ENCODE results near the gene NIM1K.
A peak's percentile ranks its signal among the peaks of the same experiment; 100 is the strongest.
"Not testable (repeated sequence)": the region's sequence is repeated elsewhere in the genome, so short reads cannot be mapped to it uniquely, and the experiment has no call there.

NIM1K gene

DNA sequence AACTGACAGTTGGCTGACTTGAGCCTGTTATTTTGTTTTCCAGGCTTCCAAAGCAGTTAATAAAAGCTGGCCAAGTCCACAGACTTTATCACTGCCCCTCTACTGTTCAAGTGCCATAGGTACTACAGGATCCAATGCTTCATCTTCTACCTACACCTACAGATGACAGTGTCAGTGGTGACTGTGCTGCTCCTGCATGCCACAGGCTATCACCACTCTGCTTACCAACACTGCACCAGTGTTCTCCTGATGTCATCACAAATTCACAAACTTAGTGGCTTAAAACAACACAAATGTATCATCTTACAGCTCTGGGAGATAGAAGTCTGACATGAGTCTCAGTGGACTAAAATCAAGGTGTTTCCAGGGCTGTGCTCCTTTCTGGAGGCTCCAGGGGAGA lies 94.6 kb downstream of the NIM1K start:
- no peak for DNase-seq

DNA sequence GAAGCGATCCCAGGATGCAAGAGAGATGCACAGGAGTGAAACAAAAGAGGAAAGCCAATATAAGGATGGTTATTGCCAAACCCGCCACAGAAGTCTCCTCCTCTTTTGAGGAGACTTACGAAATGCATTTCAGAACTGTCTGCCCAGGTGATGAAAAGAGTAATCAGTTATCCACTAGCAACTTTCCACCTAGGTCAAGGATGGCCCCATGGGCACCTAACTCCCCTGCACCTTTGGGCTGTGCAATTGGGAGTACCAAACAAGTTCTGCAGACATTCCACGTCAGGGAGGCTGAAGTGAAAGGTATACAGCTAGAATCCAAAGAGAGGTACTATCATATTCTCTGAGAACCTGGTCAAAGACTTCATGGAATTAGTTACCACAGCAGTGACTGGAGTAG lies 95.5 kb downstream of the NIM1K start:
- DNase-seq = no peak

DNA sequence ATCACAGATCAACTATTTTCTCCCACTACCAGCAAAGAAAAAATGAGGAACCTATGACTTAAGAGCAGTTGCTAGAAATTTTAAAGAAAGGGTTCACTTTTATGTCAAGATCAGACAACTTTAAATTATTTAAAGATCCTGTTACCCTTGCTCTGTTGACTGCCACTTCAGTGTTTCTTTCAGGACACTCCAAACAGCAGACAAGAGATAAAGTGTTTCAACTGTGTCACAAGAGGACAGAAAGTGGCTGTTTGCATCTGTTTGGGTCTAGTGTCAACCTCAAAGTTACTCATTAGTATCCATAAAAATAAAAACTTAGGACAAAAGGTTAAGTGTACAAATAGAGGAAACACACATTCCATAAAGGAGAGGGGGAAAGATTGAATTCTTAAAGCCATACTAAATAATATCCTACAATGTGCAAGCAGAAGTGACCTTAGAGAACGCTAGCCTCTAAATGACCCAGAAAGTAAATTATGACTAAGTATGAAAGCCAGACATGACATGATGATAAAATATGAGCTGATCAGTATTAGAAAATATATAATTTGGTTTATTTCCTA lies 96.3 kb downstream of the NIM1K start:
- no peak for DNase-seq

DNA sequence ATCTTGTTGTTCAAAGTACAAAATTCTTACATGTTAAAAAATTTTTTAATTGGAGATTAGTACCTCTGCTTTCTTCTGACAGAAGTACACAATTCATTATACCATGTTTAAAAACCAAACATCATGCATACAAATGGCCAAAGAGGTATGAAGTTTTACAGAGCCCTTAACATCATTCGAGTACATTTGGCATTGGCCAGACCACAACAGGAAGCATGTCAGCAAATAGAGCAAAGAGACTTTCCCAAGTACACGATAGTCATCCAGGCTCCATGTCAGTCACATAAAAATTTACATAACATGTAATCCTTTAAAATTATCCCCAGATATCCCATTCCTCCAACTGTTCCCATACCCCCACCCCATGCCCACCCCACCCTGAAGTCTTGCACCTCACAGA lies 98.7 kb downstream of the NIM1K start:
- no peak for DNase-seq

DNA sequence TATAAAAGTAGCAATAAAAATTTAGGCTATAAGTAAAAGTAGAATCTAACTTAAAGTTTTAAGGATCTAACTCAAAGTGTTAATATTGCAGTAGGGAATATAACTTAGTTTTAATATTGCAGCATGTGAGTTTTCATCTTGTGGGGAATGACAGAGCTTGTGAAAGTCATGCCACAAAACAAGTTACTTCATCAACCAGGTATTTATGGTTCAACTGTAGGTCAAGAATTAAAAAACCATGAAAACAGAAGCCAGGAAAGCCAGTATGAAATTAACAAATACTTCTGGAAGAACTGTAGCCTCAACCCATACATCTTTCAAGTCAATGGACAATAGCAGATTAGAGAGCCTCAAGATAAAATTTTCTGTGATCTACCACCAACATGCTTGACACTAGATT lies 102.2 kb downstream of the NIM1K start:
- DNase-seq = no peak

DNA sequence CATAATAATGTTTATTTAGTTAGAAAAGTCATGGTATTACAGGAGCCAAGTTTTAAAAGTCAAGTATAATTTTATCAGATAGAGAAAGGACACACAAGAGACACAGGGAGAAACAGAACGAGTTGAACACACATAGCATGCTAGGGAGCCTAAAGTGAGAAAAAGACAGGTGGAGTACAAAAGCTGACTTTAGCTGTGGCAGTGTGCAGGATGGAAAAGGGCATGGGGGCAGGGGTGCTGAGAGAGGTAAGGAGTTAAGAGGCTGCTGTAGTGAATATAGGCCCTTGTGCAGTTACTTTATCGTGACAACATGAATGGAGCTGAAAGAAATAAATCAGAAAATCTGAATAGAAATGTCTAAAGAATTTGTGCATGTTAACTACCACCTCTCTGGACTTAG lies 103.2 kb downstream of the NIM1K start:
- DNase-seq = no peak

DNA sequence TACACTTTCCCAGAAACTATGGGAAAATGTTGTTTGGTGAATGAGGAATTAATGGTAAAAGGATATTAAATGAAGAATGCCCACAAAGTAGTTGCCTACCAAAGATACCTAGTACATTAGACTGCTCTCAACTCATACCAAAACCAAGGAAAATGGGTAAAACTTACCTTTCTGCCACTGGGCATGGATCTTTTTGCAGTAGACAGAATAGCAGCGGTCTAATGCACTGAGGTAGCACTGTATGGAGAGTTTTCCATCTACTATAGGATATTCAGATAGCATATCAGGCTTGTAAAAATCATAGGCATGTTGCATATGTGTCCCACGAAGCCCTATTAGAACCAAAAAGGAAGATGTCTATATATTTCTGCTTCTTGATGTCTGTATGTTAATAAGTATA lies 104.8 kb downstream of the NIM1K start:
- DNase-seq = no peak

DNA sequence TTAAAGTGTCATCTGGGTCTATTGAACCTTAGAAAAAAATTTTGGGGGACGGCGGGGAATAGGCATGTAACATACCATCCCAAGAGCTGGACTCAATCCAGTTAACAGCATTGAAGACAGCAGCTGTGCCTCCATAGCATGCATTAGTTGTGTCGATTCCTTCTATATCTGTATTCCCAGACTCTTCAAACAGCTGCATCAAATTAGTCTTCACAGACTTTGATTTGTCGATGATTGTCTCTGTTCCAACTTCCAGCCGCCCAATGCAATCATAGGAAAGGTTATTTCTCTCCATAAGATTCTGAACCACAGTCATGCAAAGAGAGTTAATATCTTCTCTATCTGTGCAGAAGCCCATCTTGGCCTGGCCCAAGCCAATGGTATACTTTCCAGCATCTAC lies 106.4 kb downstream of the NIM1K start:
- DNase-seq = no peak

DNA sequence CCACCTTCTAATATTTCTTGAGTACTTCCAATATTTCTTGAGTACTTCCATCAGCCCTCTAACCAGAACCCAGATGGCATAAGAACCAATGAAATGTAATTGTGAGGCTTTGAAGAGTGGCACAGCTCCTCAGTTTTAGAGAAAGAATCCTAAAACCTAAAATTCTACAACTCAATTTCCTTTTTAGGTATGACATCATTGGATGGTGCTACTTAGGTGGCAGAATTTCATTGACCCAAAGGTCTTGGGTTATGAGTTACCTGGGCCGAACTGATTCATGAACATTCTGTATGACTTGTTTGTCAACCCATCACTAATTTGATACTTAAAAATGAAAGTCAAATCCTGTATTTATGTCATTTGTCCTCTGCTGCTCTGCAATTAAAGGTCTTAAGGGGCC lies 108.1 kb downstream of the NIM1K start:
- DNase-seq = no peak

DNA sequence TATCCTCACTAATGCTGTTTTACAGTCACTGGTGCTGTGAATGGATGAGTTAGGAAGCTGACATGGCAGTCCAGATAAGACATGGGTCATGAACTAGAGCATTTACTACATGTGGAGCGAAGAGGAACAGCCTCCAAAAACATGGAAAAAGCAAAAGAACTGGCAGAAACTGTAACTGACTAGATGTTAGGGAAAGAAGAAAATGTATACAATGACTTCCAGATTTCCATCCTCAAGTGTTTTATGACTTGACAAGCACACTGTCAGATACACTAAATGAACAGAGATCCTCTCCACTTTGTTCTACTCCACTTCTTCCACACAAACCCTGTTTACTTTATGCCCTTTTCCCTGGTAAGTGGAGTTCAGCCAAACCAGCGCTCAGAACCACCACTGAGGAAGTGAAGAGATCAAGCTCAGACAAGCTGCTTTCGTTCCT lies 109.6 kb downstream of the NIM1K start:
- DNase-seq = no peak

DNA sequence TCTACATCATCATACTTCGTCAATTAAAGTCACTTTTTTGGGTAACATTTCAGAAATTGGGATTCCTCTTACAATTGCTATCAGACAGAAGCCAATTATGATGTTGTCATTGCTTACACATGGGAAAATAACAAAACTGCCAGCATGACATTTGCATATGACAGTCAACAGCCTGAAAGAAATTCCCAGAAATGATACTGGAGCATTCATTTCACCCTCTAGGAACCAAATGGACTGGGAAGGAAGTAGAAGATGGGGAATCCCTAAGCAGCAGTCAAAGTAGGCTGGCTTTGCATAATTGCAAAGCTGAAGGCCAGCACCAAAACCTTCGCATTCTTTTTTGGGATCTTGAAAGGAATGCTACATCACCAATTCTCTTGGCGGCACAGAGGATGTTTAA lies 110.5 kb downstream of the NIM1K start:
- no peak for DNase-seq

DNA sequence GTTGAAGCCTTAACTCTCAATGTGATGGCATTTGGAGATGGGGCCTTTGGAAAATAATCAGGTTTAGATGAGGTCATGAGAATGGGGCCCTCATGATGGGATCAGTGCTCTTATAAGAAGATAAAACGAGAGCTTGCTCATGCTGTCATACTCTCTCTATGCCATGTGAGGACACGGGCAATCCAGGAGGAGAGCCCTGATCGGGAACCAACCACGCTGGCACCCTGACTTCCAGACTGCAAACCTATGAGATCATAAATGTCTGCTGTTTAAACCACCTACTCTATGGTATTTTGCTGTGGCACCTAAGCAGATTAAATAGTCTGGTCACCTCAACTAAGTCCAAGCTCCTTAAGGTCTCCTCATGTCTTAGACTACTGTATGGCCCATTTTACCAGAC lies 111.2 kb downstream of the NIM1K start:
- no peak for DNase-seq

DNA sequence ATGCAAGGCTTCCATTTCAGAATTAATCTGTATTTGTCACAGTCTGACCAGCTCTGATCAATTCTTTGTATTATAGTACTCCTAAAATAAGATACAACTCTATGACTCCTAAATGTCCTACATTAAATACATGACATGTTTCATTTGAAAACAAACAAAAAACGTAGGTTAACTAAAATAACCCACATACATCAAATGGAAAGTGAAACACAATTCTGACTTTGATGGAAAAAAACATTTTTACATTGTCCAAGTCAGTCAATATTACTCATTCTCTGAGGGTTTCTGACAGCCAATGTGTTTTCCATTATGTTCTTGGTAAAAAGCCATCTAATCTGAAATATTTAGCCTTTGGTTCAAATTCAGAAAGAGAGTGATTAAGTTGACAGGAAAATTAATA lies 112.5 kb downstream of the NIM1K start:
- DNase-seq = no peak

DNA sequence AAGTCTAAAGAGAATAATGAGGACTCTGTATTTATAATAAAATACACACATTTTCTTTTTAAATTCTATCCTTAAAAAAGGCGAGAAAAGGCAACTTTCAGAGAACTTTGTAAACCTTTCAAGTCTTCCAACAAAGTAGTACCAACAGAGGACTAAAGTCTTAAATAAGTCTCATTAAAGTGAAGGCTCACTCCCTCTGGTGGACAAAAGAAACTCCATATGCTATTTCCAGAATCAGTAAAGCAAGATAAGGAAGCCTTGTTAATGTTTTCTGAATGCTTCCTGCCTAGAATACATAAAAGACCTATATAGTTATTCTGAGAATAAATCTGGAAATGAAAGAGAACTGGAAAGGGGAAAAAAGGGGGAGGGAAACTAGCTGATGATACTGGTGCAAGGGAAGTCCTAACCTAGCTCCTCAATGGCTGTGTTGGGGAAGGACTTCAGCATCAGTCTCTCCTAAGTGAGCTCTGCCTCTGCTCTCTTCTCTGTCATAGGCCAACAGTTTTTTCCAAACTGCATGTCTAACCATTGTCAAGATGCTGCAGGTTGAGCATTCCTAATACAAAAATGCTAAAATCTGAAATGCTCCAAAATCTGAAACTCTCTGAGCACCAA lies 114.0 kb downstream of the NIM1K start:
- DNase-seq = no peak

DNA sequence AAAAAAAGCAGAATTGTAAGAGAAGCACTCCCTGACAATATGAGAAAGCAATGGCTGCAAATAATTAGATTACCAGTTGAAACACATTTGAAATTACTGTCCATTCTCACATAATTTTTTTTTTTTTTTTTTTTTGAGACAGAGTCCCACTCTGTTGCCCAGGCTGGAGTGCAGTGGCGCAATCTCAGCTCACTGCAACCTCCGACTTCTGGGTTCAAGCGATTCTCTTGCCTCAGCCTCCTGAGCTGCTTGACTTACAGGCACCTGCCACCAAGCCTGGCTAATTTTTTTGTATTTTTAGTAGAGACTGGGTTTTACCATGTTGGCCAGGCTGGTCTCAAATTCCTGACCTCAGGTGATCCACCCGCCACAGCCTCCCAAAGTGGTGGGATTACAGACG lies 114.9 kb downstream of the NIM1K start:
- not testable (repeated sequence) for DNase-seq

DNA sequence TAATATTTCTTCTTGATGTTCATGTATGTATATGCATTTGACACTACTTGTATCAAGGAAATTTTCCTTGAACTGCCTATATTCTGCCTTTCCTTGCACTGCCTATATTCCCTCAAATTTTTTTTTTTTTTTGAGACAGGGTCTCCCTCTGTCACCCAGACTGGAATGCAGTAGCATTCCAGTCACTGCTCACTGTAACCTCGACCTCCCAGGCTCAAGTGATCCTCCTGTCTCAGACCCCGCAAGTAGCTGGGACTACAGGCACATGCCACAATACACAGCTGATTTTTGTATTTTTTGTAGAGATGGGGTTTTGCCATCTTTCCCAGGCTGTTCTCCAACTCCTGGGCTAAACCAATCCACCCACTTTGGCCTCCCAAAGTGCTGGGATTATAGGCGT lies 117.1 kb downstream of the NIM1K start:
- no peak for DNase-seq

DNA sequence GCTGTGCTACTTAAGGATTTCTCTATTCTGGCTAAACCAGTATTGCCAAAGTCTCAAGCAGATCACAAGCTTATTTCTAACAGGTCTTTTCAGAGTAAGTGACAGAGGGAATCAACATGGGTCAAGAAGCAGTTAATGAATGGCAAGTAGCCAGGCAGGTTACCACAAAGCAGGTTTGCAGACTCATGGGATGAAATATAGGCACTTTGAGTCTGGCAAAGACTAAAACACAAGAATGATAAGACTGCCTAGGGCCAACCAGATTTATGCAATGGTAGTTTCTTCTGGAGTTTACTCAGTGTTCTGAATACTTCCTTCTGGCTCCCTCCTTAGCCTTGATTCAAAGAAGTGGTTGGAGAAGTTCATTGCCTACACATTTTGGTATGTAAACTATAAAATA lies 117.6 kb downstream of the NIM1K start:
- no peak for DNase-seq

DNA sequence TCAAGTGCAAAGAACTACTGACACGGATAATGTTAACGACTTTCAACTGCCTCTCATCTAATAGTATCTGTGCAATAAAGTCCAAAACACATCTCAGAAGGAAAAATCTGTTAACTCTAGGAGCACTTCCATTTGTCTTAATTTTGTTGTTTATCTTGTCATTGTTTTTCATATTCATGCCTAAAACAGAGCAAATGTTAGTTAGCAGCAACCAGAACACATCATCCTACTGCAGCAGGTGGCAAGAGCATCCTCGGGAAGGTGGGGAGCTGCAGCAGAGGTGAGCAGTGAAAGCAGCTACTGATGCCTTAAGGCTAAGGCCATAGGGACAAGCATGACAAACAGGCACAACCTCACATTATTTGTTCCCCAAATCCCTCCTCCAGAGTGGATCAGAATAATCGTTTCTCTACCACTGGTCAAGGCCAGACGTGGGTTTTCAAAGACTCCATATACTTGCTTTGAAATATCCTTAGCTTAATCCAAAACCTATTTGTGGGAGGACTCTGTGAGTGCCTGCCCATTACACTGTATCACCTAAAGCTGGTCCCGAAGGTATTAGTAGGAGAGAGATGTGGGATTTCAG lies 120.1 kb downstream of the NIM1K start:
- no peak for DNase-seq

DNA sequence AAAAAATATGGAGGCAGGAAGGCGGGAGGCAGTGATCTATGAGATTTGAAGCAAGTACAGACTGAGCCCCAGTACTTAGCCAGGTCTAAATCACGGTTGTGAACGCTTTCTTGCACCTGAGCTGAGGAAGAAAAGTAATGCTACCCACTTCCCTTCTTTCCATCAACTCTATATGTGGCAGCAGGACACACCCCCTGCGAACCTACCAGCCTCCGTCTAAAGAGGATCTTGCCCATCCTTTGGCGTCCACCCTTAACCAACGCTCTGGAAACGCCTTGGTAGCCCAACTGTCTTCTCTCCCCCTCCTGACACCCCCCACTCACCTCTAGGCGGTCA lies 120.6 kb downstream of the NIM1K start:
- DNase-seq = no peak

DNA sequence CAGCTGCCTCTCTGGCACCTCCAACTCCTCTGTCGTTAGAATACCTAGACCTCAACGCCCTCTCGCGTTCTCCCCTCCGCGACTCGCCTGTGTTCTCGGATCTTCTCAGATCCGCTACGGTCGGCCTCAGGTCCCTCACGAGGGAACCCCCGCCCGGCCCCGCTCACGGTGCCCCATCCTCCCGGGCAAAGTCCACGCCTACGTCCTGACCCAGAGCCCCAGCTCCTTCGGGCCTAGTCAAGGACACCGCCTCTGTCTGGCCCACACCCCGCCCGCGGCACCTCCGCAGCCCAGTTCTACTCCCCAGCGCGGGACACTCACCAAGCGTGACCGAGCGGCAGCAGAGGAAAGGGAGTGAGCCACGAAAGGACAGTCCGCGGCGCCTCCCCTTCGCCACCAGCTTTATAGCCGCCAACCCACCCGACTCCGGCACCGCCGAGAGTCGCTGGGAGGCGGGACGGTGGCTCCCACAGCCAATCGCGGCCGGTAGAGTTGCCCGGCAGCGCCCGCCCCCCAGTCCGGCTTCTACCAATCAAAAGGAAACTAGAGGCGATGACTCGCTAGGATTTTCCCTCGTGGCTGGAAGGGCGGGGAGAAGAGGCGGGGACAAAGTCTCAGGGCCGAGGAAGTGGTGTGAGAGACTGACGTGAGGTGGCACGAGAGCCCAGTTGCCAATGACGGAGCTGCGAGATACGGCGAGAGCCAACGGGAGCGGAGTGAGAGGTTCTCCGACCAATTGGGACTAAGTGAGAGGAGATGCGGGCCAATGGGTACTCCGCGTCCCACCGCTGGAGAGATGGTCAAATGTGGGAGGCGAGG lies 121.2 kb downstream of the NIM1K start, which contains the start of gene HMGCS1:
HMGCS1 (minus strand) TSS at position 378 of the 819 bp plus-strand sequence. CDS start 14,447 bp downstream, outside the sequence.
- DNase-seq = peak; percentile 100

DNA sequence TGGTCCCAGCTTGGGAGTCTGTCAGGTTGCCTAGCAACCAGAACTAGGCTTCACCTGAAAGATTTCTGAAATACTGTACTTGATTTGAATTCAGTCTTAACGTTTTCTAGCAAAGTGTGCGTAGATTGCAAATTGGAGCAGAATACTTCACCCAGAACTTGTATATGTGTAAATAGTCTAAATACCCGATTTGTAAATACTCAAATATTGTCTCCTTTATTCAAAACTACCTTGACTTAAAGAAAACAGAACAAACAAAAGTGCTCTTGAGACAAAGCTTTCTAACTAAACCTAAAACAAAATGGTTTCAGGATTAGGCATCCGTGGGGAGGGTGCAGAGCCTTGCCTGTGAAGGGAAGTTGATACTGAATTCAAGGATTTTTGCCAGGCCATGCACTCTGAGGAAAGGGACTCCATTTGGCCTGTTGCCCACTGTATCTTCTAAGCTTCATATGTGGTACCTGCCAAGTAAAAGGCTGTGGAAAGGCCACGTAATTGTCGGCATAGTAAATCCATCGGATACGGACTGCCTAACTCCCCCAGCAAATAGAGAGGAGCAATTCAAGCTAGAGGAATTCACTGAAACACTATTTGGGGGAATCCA lies 121.9 kb downstream of the NIM1K start:
- DNase-seq = peak; percentile 23

DNA sequence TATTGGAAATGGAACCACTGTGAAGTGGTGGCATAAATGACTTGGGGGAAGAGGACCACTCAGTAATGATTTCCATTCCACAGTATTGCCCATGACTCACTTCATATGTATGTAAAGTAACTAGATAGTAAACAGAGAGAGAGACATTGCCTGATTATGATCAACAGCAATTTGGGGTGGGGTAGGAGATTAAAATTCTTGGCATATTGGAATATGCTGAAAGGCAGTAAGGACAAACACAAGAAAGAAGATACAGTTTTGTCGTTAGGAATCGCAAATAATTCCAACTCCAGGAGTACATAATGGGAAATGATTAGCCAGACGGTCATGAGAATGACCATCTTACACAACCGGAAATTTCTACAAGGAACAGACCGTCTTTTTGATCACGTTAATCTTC lies 122.7 kb downstream of the NIM1K start:
- no peak for DNase-seq

DNA sequence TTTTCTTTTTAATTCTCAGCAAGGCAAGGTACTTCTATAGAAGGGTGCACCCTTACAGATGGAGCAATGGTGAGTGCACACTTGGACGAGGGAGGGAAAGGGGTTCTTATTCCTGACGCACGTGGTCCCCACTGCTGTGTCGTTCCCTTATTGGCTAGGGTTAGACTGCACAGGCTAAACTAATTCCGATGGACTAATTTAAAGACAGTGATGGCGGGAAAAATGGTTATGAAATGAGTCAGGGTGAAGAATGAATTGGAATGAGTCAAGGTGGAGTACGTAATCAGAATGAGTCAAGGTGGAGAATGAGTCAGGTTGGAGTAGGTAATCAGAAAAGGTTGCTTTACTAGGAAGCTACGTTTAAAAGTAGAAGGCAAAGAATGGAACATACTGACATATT lies 123.2 kb downstream of the NIM1K start:
- DNase-seq = no peak

DNA sequence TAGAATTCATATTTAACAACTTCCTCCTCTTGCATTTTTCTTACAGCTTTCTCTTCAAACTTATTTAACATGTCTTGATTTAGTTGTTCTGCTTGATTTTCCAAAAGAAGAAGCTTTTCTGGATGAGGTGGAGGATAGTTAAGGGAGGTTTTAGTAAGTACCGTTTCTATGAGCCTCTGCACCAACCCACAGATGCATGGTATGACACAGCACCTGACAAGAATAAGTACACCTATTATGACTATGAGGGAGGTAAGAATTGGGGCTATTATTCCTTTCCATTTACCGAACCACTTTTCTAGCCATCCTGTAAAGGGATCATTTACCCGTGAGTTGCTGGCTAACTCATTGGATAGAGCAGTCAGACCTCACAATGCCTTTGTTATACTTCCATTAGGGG lies 123.7 kb downstream of the NIM1K start:
- DNase-seq = no peak
